HG02943 (cell line): ENCODE measurements around the gene EXOSC5.
A peak's percentile ranks its signal among the peaks of the same experiment; 100 is the strongest.
"Not testable (repeated sequence)": the region's sequence is repeated elsewhere in the genome, so short reads cannot be mapped to it uniquely, and the experiment has no call there.

Source experiments
- ATAC-seq: cut with Tn5 transposase; IDR thresholded peaks from one replicate; pipeline ENCODE4 v1.9.1; 2021; ENCODE audit warnings: mild to moderate bottlenecking, low read depth, moderate library complexity; ENCODE audit not compliant: unreplicated experiment

EXOSC5 gene

GRCh38 chr19:41372501-41372900 lies 24.7 kb downstream of the EXOSC5 start:
- no peak for ATAC-seq

GRCh38 chr19:41371541-41371940 lies 25.6 kb downstream of the EXOSC5 start:
- no peak for ATAC-seq

DNA sequence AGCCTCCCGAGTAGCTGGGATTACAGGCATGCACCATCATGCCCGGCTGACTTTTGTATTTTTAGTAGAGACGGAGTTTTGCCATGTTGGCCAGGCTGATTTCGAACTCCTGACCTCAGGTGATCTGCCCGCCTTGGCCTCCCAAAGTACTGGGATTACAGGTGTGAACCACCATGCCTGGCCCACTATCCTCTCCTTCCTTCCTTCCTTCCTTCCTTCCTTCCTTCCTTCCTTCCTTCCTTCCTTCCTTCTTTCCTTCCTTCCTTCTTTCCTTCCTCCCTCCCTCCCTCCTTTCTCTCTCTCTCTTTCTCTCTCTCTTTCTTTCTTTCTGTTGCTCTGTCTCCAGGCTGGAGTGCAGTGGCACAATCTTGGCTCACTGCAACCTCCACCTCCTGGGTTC lies 26.0 kb downstream of the EXOSC5 start:
- not testable (repeated sequence) for ATAC-seq

DNA sequence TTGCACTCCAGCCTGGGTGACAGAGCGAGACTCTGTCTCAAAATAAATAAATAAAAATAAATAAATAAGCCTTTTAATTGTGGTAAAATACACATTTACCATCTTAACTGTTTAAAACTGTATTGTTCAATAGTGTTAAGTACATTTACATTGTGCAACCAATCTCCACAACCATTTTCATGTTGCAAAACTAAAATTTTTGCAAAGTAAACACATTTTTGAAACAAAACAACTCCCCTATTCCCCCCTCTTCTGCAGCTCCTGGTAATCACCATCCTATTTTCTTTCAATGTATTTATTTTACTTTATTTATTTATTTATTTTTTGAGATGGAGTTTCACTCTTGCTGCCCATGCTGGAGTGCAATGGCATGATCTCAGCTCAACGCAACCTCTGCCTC lies 27.4 kb downstream of the EXOSC5 start:
- no peak for ATAC-seq

- ATAC-seq = no peak
Observed at GRCh38 chr19:41367848-41368301, 29.3 kb downstream of the EXOSC5 start.

DNA sequence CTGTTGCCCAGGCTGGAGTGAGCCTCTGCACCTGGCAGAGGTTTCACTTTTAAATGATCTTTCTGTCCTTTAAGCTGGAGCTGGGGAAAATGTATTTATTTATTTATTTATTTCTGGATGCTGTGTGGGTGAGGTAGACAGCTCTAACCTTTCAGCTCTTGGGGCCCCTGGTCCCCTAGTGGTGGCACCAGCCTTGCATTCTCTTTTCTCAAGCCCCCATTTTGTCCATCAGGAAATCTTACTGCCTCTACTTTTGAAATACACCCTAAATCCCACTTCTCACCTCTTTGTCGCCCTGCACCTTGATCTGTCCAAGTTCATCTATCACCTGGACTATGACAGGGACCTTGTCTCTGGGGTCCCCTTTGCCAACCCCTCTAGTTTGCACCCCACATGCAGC lies 31.1 kb downstream of the EXOSC5 start:
- ATAC-seq = no peak

DNA sequence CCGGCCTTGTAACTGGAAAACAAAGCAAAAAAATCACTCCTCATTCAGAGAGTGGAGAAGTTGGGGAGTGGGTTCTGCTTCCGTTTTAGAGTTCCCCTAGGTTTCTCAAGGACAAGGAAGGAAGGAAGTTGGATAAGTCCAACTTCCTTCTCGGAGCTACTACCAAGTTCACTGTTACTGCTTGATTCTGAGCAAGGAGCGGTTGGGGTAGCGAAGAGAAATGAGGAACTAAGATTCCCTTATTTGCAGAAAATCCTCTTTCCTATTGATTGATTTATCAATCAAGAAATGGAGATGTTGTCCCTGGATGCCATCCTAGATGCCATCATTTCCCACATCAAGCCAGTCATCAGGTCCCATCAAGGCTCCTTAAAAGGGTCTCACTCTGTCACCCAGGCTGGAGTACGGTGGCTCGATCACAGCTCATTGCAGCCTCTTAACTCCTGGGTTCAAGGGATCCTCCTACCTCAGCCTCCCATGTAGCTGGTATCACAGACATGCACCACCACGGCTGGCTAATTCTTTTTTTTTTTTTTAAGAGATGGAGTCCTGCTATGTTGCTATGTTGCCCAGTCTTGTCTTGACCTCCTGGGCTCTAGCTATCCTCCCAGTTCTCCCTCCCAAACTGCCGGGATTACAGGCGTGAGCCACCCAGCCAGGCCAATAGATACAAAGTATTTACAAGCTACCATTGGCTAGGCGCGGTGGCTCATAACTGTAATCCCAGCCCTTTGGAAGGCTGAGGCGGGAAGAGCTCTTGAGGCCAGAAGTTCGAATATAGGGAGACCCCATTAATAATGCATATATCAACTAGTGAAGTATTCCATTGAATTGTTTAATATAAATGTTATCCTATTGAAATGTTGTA lies 32.4 kb downstream of the EXOSC5 start:
- no peak for ATAC-seq

GRCh38 chr19:41363753-41364523 lies 33.2 kb downstream of the EXOSC5 start, which contains the start of gene B9D2:
Gene B9D2, minus strand, starts transcription at chr19:41364149. Its CDS starts 630 bp downstream, at chr19:41363519.
- ATAC-seq = peak; percentile 76

DNA sequence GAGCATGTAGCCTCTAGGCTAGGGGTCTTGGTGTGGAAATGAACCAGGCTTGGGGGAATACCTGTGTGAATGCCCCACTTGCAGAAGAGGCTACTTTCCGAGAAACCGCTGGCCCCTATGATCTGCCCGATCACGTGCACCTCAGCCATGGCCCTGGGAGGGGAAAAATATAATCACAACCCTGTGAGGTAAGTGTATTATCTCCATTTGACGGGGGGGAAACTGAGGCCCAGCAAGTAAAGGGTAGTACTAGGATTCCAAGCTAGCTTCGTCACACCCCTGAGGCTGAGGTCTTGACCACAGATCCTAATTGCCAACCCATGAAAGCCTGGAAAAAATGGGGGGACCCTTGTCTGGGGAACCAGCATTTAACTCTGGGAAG lies 33.8 kb downstream of the EXOSC5 start:
- ATAC-seq = no peak

- no peak for ATAC-seq
Observed at GRCh38 chr19:41362143-41362847, 34.9 kb downstream of the EXOSC5 start.

GRCh38 chr19:41359741-41360140 lies 37.4 kb downstream of the EXOSC5 start:
- ATAC-seq = no peak

- ATAC-seq = no peak
Observed at GRCh38 chr19:41357746-41358145, 39.4 kb downstream of the EXOSC5 start.

DNA sequence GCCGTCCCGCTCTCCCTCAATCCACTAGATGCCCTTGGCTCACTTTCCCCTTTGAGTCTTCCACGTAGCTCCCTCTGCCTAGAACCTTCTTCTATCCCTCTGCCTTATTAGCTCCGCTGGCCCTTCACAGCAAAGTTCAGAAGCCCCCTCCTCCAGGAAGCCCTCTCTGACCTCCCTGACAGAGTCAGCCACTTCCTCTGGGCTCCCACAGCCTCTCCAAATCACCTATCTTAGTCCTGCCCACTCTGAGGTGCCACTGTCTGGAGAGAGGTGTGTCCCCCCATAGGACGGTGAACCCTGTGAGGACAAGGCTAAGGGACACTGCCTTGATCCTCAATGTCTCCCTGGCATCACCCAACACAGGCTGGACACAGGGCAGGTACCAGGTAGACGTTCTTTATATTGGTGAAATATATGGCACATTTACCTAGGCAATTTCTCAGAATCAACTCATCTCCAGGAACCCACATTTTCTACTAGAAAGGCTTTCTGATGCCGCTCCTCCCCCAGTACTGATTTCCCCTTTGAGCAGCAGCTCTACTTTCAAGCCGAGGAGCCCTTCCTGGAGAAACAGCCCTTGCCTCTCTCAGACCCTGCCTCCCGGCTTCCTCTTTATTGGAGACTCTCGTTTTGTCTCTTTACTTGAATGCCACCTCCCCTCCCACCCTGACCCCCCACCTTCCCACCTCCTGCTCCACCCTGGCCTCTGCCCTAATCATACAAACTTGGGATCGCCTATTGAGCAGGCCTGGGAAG lies 40.0 kb downstream of the EXOSC5 start:
- ATAC-seq = no peak

DNA sequence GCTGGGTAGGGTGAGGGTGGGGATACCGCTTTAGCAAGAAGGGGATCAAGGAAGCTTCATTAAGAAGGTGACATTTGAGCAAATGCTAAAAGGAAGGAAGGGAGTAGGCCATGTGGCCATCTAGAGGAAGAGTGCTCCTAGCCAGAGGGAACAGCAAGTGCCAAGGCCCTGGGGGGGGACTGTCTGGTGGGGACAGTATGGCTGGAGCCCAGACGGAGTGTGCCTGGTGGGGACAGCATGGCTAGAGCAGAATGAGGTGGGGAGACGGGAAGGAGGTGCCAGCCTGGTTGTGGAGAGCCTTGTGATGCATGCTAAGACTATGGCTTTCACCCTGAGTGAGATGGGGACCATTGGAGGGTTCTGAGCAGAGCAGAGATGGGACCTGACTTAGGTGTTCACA lies 41.4 kb downstream of the EXOSC5 start:
- ATAC-seq = no peak

DNA sequence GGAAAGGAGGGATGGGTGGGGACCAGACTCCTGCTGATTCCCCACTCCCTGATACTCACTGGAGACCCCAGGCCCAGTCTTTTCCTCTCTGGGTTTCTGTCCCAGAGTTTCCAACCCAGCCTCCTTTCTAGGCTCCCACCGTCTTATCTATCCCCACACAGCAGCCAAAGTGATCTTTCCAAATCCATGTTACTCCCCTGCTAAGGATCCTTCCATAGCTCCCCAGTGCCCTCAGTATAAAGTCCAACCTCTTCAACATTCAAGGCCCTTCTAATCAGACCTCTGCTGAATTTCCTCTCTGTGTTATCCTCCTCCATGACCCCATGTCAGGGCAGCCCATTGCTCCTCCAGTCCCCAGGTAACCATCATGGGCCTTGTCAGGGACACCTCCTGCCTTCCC lies 42.1 kb downstream of the EXOSC5 start:
- ATAC-seq = no peak

- no peak for ATAC-seq
Observed at GRCh38 chr19:41354343-41354953, 42.7 kb downstream of the EXOSC5 start.

- peak; percentile 36 for ATAC-seq
Observed at GRCh38 chr19:41353466-41354342, 43.5 kb downstream of the EXOSC5 start, which contains the start of gene TGFB1. Gene TGFB1, minus strand, starts transcription at chr19:41353922. Its CDS starts 878 bp downstream, at chr19:41353044.

DNA sequence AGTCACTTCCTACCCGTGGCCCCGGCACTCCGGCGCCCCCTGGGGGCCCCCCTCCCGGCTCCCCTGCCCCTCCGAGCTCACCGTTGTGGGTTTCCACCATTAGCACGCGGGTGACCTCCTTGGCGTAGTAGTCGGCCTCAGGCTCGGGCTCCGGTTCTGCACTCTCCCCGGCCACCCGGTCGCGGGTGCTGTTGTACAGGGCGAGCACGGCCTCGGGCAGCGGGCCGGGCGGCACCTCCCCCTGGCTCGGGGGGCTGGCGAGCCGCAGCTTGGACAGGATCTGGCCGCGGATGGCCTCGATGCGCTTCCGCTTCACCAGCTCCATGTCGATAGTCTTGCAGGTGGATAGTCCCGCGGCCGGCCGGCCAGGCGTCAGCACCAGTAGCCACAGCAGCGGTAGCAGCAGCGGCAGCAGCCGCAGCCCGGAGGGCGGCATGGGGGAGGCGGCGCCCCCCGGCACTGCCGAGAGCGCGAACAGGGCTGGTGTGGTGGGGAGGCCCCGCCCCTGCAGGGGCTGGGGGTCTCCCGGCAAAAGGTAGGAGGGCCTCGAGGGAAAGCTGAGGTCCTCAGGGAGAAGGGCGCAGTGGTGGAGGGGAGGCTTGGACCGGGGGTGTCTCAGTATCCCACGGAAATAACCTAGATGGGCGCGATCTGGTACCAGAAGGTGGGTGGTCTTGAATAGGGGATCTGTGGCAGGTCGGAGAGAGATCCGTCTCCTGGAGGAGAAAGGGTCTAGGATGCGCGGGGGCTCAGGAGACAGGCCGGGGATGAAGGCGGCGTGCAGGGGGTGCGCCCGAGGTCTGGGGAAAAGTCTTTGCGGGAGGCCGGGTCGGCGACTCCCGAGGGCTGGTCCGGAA lies 44.3 kb downstream of the EXOSC5 start:
- no peak for ATAC-seq
